Measurements from ENCODE around the gene DRC1. TPM values are rescaled to one million over a fixed set of nuclear protein-coding genes. Genes with fewer than 3 reads are reported as not detected.

The DRC1 gene
- total RNA-seq, 6 experiments from 2014 or later = not detected

DNA sequence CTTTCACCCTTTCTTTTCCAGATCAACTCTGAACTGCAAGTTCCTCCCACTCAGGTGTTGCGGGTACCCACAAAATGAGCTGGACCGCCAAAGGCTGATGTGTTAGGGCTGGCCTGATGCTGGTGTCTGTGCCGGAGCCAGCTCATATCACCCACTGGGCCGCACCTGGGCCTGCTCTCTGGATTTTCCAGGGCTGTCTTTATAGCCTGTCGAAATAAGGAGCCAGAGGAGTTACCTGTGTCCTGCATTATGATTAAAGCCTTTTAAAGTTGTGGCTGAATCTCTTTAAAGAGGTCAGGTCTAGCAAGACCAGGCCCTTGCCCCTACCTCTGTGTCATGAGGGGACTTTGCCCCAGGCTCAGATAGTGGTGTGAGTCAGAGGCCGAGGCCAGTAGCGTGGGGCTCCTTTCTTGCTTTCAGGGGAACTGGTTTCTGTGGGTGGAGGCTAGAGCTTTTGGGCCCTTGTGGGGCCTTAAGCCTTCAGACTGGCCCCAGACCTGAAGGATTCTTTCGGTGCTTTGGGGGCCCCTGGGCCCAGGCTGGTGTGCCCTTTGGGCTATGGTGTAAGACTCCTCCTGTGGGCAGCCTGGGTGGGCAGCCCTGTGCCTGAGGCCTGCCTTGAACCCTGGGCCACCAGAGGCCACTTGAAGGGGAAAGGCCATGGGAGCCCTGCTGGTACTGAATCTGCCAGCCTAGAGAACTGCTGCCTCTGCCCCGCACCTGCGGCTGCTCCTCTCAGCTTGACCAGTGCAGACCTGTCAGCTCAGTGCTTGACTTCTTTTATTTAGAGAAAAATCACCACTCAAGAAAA lies 54.9 kb downstream of the DRC1 start:
- Mint-ChIP-seq H3K9me3 (peaks cover 2% of the 10 kb centered on the region; the same call in 1 of the 2 replicates), H3K27me3 (ENCODE audit: insufficient read depth) (peaks cover 33% of the 10 kb centered on the region), H3K27ac (no peak overlapping the region), H3K4me3 (no peak overlapping the region), H3K4me1 (ENCODE audit: low read depth) (no peaks in the 10 kb centered on the region), H3K36me3 (ENCODE audit: low read depth) (peaks cover 1% of the 10 kb centered on the region)
- DNase-seq = no peak
- TF ChIP-seq, protein P1, sequence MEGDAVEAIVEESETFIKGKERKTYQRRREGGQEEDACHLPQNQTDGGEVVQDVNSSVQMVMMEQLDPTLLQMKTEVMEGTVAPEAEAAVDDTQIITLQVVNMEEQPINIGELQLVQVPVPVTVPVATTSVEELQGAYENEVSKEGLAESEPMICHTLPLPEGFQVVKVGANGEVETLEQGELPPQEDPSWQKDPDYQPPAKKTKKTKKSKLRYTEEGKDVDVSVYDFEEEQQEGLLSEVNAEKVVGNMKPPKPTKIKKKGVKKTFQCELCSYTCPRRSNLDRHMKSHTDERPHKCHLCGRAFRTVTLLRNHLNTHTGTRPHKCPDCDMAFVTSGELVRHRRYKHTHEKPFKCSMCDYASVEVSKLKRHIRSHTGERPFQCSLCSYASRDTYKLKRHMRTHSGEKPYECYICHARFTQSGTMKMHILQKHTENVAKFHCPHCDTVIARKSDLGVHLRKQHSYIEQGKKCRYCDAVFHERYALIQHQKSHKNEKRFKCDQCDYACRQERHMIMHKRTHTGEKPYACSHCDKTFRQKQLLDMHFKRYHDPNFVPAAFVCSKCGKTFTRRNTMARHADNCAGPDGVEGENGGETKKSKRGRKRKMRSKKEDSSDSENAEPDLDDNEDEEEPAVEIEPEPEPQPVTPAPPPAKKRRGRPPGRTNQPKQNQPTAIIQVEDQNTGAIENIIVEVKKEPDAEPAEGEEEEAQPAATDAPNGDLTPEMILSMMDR (IDR thresholded peaks at IDR 0.05) = no peak

DNA sequence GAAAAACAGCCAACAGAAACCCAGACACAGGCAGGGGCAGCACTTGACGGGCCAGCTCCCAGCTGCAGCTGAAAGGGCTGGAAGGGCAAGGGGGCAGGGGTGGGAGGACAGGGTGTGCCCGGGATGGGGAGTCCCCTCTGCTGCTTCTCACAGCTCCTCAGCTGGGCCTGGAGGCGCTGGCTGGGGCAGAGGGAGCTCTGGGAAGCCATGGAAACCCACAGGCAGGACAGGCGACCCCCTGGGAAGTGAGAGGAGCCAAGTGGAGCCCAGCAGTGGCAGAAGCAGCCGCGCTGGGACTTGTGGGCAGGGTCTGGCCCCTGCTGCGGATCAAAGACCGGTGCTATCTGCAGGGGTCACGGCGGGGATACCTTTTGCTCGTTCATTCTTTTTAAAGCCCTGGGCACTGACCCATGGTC lies 55.5 kb downstream of the DRC1 start:
- no peaks in the 10 kb centered on the region for H3K9me3 Mint-ChIP-seq
- H3K4me1 Mint-ChIP-seq (ENCODE audit: low read depth) = peaks cover 1% of the 10 kb centered on the region; the same call in 1 of the 2 replicates
- peaks cover 33% of the 10 kb centered on the region for H3K27me3 Mint-ChIP-seq (ENCODE audit: insufficient read depth)
- H3K4me3 Mint-ChIP-seq = no peak overlapping the region
- no peak overlapping the region for H3K27ac Mint-ChIP-seq
- DNase-seq = no peak
- no peaks in the 10 kb centered on the region for H3K36me3 Mint-ChIP-seq (ENCODE audit: low read depth)
- TF ChIP-seq, protein P1 (IDR thresholded peaks at IDR 0.05) = no peak

DNA sequence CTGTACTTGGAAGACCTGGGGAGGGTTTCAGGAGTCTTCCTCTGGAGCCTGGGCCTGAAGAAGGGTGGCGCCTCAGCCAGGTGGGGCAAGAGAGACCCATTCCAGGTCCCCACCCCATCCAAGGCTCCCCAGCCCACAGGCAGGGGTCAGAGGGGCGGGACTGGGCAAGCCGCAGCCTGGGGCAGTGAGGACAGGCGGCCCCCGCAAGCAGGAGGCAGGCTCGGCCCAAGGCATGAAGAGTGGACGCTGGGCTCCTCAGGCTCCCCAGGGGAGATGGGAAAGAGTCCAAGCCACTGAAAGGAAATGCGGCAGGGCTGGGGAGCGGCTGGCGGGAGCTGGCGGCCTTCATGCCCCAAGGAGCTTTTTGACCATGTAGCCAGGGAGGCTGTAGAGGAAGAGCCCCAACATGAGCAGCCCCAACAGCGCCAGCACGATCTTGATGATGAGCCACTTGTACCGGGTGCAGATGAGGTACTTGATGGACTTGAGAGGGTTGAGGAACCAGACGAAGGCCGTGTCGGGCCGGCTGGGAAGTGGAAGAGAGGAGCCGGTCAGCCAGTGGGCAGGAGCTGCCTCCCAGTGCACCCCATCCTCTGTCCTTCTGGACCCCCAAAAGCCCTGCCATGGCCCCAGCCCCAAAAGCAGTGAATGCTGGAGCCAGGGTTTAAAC lies 56.1 kb downstream of the DRC1 start:
- Mint-ChIP-seq H3K27ac (no peak overlapping the region), H3K4me1 (ENCODE audit: low read depth) (peaks cover 7% of the 10 kb centered on the region; the same call in 1 of the 2 replicates), H3K36me3 (ENCODE audit: low read depth) (no peaks in the 10 kb centered on the region), H3K27me3 (ENCODE audit: insufficient read depth) (peaks cover 33% of the 10 kb centered on the region), H3K9me3 (no peaks in the 10 kb centered on the region), H3K4me3 (no peak overlapping the region)
- TF ChIP-seq, protein P1 (IDR thresholded peaks at IDR 0.05) = no peak
- DNase-seq = no peak

DNA sequence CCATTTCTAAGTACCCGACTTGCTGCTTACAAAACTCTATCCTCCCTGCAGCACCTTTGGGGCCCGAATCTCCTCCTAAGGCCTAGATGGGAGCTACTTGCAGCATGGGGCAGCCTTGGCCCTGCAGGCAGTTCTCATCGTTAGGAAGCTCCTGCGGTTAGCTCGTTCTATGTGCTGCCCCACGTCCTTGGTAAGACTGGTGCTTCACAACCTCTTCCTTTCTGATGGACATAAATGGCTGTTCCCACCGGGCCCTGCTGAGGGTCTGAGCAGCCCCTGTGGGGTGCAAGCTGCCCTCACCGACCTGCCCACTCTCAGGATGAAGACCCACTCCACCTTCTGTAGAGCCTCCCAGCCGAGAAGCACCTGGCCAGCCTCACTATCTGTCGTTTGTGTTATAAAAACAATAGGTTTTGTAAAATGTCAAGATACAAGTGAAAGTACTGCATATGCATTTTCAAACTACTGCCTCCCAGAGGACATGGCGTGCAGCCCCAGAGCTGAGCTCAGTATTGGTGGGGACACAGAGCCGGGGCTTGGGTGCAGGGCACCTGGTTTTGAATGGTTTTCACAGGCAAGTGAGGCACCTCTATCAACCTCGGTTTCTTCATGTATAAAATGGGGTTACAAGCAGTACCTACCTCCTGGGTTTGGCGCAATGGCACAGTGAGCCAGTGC lies 56.8 kb downstream of the DRC1 start:
- Mint-ChIP-seq H3K9me3 (no peaks in the 10 kb centered on the region), H3K27ac (no peak overlapping the region)
- TF ChIP-seq, protein P1 (IDR thresholded peaks at IDR 0.05) = peak; percentile 25

DNA sequence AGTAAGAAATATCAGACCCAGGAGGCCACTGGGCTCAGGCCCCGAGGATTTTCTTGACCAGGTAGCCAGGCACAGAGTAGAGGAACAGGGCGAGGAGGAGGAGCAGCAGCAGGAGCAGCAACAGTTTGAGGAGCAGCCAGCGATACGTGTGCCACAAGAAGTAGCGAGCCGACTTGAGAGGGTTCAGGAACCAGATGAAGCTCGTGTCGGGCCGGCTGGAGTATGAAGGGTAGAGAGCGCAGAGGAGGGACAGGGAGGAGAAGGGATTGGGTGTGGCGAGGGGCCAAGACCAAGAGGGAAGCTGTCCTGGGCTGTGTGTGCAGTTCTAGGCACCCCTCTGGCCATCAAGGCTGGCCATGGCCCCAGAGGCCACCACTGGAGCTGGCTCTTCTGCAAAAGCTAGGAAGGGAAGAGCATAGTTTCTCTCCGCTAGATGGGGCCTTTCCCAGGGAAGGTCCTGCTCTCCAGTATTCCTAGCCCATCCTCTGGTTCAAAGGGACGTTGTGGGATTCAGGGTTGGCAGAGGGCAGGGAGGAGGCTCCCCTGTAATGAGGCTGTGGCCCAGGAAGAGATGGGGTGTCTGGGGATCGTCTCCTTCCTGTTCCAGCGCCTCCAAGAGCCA lies 58.4 kb downstream of the DRC1 start:
- Mint-ChIP-seq H3K9me3 (no peaks in the 10 kb centered on the region), H3K27me3 (ENCODE audit: insufficient read depth) (peaks cover 16% of the 10 kb centered on the region), H3K27ac (no peak overlapping the region), H3K36me3 (ENCODE audit: low read depth) (no peaks in the 10 kb centered on the region), H3K4me3 (no peak overlapping the region), H3K4me1 (ENCODE audit: low read depth) (peaks cover 7% of the 10 kb centered on the region; the same call in 1 of the 2 replicates)
- TF ChIP-seq, protein P1 (IDR thresholded peaks at IDR 0.05) = no peak
- DNase-seq = no peak

More for the DNA sequence above, 56.8 kb downstream of the DRC1 start:
- Mint-ChIP-seq H3K4me1 (ENCODE audit: low read depth) (peaks cover 7% of the 10 kb centered on the region; the same call in 1 of the 2 replicates), H3K4me3 (no peak overlapping the region), H3K36me3 (ENCODE audit: low read depth) (no peaks in the 10 kb centered on the region), H3K27me3 (ENCODE audit: insufficient read depth) (peaks cover 28% of the 10 kb centered on the region)
- no peak for DNase-seq
